Subcutaneous abdominal adipose tissue (tissue), 5 donors: ENCODE data around the gene AGO3.

Source experiments
- H3K27ac ChIP-seq: one replicate; pipeline ENCODE4 v1.7.0; 2013; ENCODE audit warnings: low read depth, mild to moderate bottlenecking, inconsistent platforms, low read length, moderate library complexity
- H3K27me3 ChIP-seq, 5 donors: one replicate each; pipeline ENCODE4 v1.7.0; 2013; ENCODE audit warnings: low read length in 5 of 5, inconsistent platforms in 1 of 5; ENCODE audit not compliant: control insufficient read depth in 5 of 5, insufficient read depth in 4 of 5
- H3K36me3 ChIP-seq, 5 donors: one replicate each; pipeline ENCODE4 v1.7.0; 2013; ENCODE audit warnings: low read length in 5 of 5; ENCODE audit not compliant: control insufficient read depth in 5 of 5, insufficient read depth in 5 of 5
- H3K4me1 ChIP-seq, 5 donors: one replicate each; pipeline ENCODE4 v1.7.0; 2013; ENCODE audit warnings: low read length in 5 of 5, mild to moderate bottlenecking in 3 of 5, moderate library complexity in 1 of 5; ENCODE audit not compliant: control insufficient read depth in 5 of 5, insufficient read depth in 5 of 5
- H3K4me3 ChIP-seq, 5 donors: one replicate each; pipeline ENCODE4 v1.7.0; 2013; ENCODE audit warnings: low read length in 5 of 5, low read depth in 1 of 5
- H3K9ac ChIP-seq, 5 donors: one replicate each; pipeline ENCODE4 v1.7.0; 2013; ENCODE audit warnings: low read length in 5 of 5, mild to moderate bottlenecking in 4 of 5, moderate library complexity in 3 of 5
- H3K9me3 ChIP-seq, 5 donors: one replicate each; pipeline ENCODE4 v1.7.0; 2013; ENCODE audit warnings: low read length in 5 of 5; ENCODE audit not compliant: control insufficient read depth in 5 of 5
- donor health status: healthy.
- donor health status: healthy.
- donor health status: healthy.
- donor health status: healthy.
- donor health status: healthy.

AGO3 gene

DNA sequence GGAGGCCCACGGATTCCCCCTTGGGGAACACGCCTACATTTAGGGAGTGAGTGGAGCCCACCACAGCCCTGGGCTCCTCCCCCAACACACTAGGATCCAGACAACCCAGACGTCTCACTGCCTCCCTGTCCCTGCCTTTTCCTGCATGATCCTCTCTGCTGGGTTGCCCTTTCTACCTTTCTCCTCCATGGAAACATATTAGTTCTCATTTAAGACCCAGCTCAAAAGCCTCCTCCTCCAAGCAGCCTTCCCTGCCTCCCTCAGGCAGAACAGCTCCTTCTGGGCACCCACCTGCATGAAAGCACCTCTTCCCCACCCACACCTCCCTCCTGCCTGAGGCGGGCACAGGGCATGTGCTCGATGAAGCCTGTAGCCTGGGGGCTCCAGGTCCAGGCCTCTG is 183.5 kb downstream of the AGO3 start:
- Histone ChIP-seq H3K27me3 (peaks cover 0 to 7% (median 2%) of the 10 kb centered on the region in 5 donors), H3K36me3 (no peaks in the 10 kb centered on the region), H3K9me3 (no peaks in the 10 kb centered on the region), H3K27ac (no peak overlapping the region), H3K4me1 (peaks cover 0 to 20% (median 6%) of the 10 kb centered on the region in 5 donors), H3K9ac (no peak overlapping the region), H3K4me3 (no peak overlapping the region)

DNA sequence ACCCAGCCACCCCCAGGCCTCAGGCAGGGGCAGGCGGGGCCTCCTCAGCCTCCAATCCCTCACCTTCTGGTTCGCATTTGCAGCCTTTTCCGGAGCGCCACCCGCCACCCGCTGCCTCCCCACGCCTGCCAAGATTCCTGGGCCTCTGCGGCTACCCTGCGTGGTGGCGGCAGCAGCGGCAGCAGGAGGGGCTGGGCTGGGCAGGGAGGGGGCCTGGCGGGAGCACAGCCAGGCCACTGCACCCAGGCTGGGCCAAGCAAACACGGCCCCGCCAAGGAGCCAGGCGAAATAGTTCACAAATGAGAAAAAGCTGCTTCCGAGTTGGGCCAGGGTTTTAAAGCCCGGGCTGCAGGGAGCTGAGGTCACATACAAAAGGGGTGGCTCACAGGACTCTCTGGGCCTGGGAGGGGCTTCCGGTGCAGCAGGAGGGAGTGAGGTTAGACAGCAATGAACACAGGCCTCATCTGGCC is 184.3 kb downstream of the AGO3 start:
- no peak overlapping the region for H3K27ac ChIP-seq
- no peaks in the 10 kb centered on the region for H3K9me3 ChIP-seq
- peaks cover 0 to 23% (median 6%) of the 10 kb centered on the region in 5 donors for H3K4me1 ChIP-seq
- H3K9ac ChIP-seq = peak overlapping the region in 1 of 5 donors; percentile 25
- H3K36me3 ChIP-seq = no peaks in the 10 kb centered on the region
- peak overlapping the region in 3 of 5 donors; percentile 4 to 22 (median 16) for H3K4me3 ChIP-seq
- peaks cover 0 to 7% (median 2%) of the 10 kb centered on the region in 5 donors for H3K27me3 ChIP-seq

DNA sequence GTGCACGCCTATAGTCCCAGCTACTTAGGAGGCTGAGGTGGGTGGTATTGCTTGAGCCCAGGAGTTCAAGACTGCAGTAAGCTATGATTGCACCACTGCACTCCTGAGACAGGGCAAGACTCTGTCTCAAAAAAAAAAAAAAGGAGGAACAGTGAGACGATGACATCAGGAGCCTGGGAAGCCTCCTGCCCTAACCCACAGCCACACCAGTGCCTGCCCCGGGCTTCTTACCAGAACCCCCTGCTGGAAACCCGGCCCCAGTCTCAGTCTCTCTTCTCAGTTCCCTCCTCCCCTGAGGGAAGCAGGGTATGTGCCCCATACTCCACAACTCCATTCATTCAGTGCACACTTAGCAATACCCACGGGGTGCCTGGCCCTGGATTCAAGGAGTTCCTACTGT is 185.0 kb downstream of the AGO3 start:
- Histone ChIP-seq H3K9ac (no peak overlapping the region), H3K4me1 (peaks cover 0 to 23% (median 6%) of the 10 kb centered on the region in 5 donors), H3K9me3 (no peaks in the 10 kb centered on the region), H3K27ac (no peak overlapping the region), H3K4me3 (no peak overlapping the region), H3K27me3 (peaks cover 0 to 7% (median 2%) of the 10 kb centered on the region in 5 donors), H3K36me3 (no peaks in the 10 kb centered on the region)

DNA sequence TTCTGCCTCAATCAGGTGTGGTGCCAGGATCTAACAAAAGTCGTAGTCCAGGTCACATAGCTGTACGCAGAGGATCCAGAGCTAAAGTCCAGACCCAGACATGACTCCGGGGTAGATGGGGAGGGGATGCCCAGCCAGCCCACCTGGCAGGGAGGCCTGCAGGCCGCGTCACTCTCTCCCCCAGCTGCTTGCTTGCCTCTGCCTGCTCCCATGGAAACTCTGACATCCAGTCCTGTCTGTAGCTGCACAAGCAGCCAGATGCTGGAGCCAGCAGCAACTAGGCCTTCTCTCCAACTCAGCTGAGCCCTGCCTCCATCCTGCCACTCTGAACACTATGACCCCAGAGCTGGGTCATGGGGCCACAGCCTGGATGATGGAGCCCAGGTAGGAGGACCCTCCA is 186.0 kb downstream of the AGO3 start:
- Histone ChIP-seq H3K9ac (peak overlapping the region in 1 of 5 donors; percentile 11), H3K27ac (no peak overlapping the region), H3K36me3 (no peaks in the 10 kb centered on the region), H3K4me3 (no peak overlapping the region), H3K4me1 (peaks cover 0 to 23% (median 6%) of the 10 kb centered on the region in 5 donors), H3K9me3 (no peaks in the 10 kb centered on the region), H3K27me3 (peaks cover 0 to 7% (median 2%) of the 10 kb centered on the region in 5 donors)

DNA sequence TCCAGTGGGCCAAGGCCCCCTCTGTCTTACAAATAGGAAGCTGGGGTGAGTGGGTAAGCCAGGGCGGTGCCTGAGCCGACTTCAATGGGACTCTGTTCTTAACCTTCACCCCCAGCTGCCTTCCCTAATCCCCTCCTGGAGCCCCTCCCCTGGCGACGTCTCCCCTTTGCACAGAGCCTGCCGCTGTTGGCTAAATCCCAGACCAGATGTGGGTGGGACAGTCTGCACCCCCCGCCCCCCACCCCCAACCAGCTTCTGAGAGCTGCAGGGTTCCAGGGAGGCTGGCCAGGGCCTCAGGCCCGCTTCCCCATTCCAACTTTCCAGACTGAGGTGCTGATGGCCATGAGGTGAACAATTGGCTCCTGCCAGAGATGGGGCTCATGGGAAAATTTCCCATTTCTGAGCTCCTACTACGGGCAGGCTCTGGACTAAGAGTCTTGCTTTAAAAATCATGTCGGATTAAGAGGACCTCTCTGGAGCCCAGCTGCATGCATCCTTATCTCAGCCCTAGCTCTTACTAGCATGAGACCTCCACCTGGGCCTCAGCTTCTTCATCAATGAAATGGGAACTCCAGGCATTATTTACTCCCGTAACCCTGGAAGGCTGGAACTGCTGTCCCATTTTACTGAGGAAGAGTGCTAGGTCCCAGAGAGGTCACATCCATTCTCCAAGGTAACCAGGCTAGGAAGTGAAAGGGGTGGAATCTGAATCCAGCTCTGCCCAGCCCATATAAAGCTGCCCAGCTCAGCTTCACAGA is 187.7 kb downstream of the AGO3 start:
- no peaks in the 10 kb centered on the region for H3K9me3 ChIP-seq
- no peaks in the 10 kb centered on the region for H3K36me3 ChIP-seq
- H3K4me1 ChIP-seq = peaks cover 0 to 32% (median 13%) of the 10 kb centered on the region in 5 donors
- no peak overlapping the region for H3K4me3 ChIP-seq
- no peak overlapping the region for H3K27ac ChIP-seq
- H3K27me3 ChIP-seq = peaks cover 0 to 7% (median under 1%) of the 10 kb centered on the region in 5 donors
- no peak overlapping the region for H3K9ac ChIP-seq

DNA sequence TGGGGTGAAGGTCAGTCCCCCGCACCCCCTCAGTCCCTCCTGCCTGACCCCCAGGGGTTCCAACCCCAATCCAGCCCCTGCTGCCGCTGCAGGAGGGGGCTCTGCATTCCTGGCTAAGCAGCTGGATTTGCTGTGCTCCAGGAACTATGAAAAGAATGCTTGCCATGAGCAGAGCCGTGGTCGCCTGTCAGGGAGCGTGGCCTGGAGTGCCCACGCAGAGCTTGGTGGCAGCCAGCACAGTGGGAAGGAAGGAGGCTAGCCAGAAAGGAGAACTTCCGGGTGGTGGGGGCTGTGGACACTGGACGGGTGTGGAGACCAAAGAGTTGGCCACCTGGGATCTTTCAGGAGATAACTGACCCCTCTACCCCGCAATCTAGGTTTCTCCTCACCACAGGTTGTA is 188.6 kb downstream of the AGO3 start:
- H3K4me1 ChIP-seq = peaks cover 0 to 40% (median 19%) of the 10 kb centered on the region in 5 donors
- H3K9ac ChIP-seq = no peak overlapping the region
- H3K27me3 ChIP-seq = peaks cover 0 to 12% (median 1%) of the 10 kb centered on the region in 5 donors
- no peak overlapping the region for H3K27ac ChIP-seq
- H3K4me3 ChIP-seq = no peak overlapping the region
- no peaks in the 10 kb centered on the region for H3K36me3 ChIP-seq
- H3K9me3 ChIP-seq = no peaks in the 10 kb centered on the region
